IPS-NIHi7 (cell line): ENCODE data around the gene PRKAG2.

Experiments
- DNase-seq: peaks from one replicate; pipeline ENCODE4 v3.0.0; 2012; ENCODE audit warnings: mixed read lengths; ENCODE audit errors: extremely low spot score

Gene PRKAG2

DNA sequence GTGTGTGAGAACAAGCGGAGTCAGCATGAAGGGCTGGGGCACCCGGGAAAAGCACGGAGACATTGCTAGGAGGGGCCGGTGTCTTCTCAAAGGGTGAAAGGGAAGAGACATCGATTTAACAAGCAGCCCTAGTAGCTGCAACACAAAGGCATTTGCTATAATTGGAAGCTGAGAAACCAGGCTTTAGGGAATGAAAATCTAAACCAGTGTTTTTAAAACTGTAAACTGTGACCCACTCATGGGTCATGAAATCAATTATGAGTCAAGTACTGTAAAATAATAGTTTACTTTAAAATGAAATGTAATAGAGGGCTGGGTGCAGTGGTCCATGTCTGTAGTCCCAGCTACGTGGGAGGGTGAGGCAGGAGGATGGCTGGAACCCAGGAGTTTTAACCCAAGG, 228.5 kb downstream of the PRKAG2 start:
- DNase-seq: no peak

DNA sequence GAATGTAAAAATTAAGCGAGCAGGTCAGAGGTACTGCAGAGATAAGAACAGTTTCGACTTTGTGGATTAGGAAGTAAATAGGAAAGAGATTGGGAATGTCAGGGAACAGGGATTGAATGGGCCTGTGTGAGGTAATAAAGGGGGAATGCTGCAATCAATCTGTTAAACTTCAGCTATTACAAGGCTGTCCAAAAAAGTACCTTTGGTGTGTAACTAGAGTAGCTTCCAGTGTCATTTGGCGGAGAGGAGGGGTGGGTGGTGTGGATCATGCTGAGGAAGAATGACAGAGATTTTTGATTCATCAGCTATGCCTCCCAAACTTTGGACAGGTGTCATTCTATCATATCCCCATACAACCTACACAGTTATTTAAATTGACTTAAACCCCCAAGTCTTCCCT, 229.0 kb downstream of the PRKAG2 start:
- DNase-seq: no peak

DNA sequence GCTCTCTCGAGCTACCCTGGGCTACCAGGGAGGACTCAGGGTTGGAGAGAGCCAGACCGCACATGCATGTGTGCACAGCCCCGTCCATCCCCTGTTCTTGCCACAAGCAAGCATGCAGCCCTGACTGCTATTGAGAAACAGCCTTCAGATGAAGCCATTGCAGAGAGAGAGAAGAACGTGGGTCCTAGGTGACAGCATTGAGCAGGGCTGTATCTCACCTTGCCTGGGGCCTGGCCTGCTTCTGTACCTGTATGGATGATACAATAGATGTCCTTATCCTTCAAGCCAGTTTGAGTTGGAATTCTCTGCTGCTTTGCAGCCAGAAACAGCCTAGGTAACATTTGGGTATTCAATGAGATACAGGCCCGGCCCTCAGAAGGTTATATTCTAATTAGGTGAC, 229.9 kb downstream of the PRKAG2 start:
- no peak for DNase-seq

DNA sequence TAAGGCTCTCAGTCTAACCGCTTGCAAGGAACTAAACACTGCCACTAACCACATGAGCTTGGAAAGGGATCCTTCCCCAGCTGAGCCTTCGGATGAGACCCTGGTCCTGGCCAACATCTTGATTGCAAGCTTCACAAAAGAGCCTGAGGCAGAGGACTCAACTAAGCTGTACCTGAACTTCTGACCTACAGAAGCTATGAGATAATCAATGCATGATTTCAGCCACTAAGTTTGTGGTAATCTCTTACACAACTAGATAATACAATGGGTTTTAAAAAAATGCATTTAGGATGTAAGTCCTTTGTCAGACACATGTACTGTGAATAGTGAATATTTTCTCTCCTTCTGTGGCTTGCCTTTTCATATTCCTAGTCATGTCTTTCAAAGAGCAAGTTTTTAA, 231.6 kb downstream of the PRKAG2 start:
- DNase-seq: no peak

DNA sequence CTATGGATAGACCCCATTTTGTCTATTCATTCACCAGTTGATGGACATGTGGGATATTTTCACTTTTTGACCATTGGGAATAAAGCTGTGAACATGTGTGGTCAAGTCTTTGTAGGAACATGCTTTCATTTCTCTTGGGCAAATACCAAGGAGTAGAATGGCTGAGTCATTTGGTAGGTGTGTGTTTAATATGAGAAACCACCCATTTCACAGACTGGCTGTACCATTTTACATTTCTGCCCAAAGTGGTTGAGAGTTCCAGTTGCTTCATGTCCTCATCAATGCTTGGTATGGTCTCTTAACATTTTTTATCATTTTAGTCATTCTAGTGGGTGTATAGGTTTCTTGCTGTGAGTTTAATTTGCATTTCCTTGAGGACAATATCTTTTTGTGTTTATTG, 232.4 kb downstream of the PRKAG2 start:
- DNase-seq: no peak

DNA sequence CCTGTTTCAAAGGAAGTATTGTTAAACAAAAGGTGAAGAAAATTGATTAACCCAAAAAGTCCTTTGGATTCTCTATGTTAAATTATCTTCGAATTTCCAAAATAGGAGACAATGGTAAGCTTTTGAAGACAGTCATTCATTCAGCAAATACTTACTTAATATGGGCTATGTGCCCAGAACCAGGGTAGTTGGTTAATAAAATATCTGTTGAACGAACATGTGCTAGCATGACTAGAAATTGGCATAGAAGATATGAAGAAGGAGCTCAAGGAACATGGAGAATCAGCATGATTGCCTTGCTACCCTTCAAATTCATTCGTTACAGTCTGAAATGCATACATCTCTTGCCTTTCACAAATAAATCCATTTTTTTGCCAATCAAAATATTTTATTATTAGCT, 234.2 kb downstream of the PRKAG2 start:
- no peak for DNase-seq

DNA sequence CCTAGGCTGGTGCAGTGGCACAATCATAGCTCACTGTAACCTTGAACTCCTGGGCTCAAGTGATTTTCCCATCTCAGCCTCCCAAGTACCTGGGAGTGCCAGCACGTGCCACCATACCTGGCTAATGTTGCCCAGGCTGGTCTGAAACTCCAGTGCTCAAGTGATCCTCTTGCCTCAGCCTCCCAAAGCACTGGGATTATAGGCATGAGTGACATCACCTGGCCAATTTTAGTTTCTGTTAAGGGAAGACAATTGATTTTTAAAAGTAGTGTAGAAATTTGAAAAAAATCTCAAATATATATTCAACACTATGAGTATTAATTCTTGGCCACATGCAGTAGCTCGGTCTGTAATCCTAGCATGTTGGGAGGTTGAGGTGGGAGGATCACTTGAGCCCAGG, 235.3 kb downstream of the PRKAG2 start:
- no peak for DNase-seq

DNA sequence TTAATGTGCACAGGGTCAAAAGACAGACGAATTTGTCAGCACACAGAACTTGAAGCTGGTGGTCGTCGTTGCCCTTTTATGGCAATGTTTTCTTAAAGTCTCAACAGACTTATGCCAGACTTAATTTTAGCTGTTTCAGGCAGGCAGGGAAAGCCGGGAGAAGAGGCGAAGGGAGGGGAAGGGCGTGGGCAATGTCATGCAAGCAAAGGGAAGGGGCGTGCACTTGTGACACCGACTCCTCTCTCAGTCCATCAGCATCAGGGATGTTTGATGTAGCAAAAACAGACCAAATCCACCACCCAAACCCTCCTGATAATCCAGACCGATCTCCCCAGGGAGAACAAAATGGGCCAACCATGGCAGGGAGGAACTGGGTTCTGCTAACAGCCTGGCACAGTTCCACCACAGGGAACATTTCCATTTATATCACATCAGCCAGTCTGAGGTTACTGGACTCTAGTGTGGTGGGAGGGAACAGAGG, 239.1 kb downstream of the PRKAG2 start:
- DNase-seq: no peak

DNA sequence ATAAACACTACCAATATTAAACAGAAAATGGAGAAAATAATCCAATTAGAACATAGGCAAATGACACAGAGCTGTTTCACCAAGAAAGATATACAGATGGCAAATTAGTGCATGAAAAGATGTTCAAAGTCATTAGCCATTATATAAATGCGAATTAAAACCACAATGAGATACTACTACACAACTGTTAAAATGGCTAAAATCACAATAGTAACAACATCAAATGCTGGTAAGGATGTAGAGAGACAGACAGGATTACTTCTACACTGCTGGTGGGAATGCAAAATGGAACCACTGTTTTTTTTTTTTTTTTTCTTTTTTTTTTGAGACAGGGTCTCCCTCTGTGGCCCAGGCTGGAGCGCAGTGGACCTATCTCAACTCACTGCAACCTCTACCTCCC, 242.3 kb downstream of the PRKAG2 start:
- no peak for DNase-seq

DNA sequence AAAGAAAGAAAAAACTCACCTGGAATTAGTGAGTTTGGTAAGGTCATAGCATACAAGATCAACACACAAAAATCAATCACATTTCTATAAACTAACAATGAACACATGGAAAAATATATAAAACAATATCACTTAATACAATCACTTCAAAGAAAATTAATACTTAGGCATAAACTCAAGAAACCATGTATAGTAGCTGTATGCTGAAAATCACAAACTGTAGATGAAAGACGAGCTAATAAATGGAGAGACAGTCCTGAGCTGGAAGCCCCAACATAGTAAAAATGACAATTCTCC, 243.5 kb downstream of the PRKAG2 start:
- no peak for DNase-seq

DNA sequence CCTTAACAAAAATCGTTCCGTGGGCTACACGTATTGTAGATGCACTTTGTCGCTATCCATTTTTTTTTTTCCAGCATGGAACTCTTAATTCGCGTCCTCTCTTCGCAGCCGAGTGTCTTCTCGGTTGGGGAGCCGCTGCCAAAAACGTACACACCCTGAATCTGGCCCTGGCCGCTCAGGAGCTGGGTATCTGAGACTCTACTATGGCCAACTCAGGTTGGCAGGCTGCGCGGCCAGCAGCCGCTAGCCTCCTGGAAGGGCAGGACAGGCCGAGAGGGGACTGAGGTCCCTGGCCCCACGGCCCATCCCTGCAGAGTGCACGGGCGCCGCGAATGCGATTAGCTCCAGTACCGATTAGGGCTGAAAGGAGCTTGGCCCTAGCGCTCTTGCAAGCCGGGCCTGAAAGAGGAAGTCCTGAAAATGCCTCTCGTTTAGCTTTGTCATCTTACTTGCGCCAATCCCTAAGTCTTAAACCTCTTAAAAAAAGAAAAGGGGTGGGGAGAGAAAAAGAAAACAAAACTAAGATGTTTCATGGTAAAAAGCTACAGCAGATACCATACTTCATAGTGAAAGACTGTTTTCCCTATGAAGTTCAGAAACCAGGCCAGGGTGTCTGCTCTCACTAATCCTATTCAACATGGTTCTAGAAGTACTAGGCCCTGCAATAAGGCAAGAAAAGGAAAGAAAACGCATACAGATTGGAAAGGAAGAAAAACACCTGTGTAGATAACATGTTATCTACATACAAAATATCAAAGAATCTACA, 244.0 kb downstream of the PRKAG2 start:
- DNase-seq: peak; percentile 43

DNA sequence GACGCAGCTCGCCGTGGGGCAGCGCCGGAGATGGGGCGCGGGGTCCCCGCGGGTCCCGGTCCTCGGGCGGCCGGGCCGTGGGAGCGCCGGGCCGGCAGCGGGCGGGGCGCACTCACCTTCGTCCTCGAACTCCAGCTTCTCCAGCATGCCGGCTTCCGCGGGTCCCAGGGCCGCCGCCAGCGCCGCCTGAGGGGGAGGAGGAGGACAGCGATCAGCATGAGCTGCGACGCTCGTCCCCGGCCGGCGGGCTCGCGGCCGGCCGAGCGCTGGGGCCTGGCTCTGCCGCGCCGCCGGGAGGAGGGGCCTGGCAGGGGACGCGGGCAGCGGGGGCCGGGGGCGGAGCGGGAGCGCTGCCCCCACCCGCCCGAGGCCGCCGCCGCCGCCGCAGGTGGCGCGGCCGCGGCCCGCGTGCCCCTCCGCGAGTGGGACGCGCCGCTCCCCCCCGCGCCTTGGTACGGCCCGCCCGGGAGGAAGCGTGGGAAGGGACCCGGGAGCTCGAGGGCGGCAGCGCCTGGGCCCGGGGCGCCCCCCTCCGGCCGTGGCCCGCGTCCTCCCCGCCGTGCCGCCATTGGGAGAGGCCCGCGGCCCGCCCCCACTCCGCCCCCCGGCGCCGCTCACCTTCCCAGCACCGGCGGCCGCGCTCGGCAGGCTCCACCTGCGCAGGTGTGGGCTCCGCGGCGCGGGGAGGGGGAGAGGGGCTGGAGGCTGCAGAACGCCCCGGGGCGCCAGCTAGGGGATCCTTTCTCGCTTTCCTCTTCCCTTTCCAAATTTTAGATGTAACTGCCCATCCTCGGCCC, 244.8 kb downstream of the PRKAG2 start:
- peak; percentile 91 for DNase-seq

DNA sequence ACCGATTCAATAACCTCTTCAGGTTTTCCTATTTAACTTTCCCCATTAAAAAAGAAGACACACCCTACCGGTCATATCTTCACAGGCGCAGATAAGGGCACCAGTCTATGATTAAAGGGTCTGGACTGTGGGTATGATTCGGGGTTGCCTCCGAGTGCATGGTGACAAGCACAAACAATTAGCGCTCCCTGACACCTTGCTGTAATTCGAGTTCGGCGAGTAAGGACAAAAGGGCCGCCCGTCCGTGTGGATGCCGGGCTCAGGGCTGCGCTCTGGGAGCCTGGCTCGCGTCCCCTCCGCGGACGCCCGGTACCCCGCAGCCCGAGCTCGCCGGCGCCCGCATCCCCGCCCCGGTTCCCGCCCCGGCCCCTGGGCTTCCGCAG, 245.4 kb downstream of the PRKAG2 start:
- peak; percentile 39 for DNase-seq

DNA sequence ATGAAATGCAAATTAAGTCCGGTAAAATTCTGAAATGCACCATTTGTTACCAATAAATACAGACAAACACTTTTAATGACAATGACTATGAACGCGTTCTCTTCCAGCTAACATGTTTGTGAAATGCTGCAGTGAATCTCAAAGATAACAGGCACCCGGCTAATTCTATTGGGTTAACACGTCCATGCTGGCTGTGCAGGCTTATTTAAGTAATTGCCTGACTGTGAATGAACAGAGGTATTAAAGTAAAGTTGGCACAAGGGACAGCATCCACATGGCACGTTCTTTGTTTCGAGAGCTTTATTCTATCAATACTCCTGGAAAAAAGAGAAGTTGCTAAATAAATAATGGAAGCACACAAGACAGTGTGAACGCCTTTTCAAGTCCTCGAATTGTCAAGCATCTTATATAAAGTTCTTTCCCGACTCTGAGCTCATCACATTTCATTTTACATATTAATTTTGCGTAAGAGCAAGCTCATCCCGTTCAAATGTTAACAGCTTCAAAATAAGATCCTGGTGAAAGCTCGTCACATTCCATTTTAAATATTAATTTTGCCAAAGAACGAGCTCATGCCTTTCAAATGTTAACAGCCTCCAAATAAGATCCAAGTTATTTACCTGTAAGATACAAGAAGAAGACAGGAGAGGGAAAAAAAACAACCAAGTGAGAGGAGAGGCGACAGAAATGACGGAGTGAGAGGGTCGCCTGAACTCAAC, 245.9 kb downstream of the PRKAG2 start:
- DNase-seq: no peak

DNA sequence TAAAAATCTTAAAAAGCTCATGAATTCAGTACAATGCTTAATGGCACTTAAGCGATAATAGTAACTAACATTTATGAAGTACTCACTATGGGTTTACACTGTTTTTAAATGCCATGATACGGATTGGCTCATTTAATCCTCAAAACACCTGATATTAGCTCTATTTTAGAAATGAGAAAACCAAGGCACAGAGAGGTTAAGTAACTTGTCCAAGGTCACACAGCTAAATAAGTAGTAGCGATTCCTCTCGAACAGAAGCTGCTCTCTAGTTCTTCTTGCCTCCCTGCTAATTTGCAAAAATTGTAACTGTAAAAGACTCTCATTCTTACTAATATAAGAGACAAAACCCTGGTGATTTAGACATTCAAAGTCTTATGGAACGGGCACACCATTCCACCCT, 246.6 kb downstream of the PRKAG2 start:
- no peak for DNase-seq

DNA sequence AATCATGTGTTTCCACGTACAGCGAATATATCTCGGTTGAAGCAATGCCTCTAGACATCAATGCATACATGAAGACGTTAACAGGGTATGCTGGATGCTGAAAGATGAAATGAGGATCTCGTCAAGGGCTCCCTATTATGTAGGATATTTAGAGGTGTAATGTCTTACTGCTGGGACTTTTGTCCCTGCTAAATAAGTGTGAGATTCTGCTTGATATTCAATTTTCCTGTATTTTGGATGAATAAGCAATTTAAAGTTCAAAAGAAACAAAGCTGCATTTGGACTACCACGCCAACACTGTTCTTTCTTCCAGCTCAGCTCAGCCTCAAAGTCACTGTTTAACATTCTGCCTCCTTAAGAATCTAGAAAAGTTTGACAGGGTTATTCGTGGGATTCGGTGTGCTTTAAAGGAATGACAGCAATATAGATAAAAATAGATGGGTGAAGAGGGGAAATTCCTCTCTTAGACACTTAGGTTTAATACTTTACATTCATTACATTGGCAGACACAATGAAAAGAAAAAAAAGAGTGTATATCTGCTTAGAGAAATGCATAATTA, 247.1 kb downstream of the PRKAG2 start:
- no peak for DNase-seq

DNA sequence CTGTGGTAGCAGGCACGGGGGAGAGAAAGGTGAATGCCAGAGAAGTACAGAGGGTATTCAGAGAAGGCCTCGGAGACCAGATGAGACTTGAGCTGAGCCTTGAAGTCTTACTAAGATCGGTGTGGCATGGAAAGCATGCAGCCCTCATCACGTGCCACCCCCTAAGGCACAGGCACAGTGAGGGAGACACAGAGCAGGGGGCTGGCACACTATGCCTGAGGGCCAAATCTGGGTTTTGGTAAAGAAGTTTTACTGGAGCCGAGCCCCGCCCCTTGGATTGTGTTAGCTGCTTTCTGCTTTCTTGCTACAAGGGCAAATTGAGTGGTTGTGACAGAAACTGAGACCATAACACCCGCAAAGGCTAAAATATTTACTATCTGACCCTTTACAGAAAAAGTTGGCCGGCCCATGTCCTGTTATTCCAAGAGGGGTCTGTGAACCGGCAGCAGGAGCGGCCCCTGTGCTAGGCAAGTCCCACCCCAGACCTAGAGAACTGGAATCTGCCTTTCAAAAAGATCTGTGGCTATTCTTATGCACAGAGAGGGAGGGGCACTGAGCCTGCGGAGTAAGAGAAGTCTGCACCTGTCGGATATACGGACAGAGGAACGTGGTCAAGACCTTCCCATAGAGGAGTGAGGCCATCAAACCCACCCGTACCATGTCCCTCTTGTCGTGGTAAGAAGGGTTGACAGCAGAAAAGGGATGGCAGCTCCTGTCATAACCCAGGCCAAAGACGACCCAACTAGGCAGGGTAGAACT, 247.9 kb downstream of the PRKAG2 start:
- no peak for DNase-seq

DNA sequence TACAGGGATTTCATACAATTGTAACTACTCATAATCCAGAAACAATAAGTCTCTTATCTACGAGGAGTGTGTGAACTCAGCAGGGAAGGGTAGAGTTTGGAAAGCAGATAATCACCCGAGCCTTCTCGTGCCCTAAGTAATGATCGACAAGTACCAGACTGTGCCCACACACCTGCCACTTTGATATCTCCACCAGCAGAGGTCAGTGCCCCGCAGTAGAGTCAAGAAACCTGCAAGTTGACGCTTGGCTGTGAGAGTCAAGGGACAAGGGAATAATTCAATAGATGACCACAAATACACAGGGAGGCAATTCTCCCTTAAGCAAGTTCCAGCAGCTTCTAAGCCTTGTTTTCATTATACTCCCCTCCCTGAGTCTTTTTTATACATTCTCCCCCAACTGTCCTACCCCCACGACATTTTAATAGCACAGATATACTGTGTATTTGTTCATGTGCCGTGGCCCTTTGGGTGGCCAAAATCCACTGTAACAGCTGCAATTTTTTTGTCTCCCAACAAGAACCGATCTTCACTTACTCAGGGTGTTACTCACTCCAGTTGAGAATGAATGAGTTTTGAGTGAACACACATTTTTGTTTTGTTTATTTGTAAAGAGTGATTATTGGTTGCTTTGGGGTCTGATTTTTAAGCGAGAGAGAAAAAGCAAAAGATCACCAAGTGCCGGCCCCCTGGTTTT, 250.3 kb downstream of the PRKAG2 start:
- peak; percentile 69 for DNase-seq

DNA sequence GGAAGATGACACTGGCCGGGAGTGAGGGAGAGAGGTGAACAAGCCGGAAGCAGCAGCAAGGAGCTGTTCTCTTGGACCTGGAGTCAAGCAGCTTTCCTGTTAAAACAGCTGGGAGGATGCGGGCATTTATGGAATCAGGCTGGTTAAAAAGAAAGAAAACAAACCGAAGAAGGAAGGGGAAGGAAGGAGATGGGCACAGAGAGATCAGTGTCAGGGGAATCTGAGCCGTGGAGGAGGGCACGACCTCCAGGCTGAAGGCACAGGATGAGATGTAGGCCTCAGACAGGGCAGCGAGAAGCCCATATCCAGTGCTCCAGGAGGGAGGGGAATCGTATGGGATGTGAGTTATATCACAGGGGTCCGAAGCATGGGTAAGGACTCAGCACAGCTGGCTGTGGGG, 251.3 kb downstream of the PRKAG2 start:
- no peak for DNase-seq

DNA sequence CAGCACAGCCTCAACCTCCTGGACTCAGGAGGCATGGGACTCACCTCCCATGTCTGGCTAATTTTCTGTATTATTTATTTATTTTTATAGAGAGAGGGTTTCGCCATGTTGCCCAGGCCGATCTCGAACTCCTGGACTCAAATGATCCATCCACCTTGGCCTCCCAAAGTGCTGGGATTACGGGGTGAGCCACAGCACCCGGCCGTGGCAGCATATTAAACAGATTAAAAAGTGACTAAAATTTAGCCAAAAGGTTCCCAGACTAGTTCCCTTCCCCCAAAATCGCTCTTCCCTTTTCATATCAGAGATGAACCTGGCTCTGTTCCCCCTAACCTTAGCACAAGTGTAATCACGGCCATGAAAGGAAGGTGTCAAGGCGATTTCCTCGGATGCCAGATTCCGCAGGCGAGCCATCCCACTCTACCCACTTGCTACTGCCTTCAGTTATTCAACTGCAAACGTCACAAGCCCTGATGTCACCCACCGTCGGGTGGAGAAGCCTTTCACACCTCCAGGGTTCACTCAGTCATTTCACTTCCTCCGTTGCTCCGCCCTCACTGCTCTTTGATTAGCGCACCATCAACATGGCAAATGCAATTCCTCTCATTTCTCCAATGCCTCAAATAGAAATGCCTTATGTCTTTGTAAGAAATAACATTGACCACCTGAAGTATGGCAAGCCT, 252.5 kb downstream of the PRKAG2 start:
- no peak for DNase-seq

DNA sequence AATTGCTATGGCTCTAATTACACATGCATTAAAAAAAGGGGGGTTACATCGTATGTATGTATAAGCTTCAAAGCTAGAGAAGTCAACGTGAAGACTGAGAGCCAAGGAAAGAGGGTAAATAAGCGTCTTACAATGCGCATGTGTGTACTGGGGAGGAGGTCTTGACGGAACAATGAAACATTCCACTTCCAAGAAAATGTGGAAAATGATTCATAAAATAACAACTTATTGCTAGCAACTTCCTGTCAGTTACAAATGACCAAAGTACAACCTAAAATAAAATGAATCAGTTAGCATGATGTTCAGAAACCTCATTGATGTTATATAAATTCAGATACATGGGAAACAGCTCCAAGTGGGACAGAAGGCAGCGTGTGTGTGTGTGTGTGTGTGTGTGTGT, 253.1 kb downstream of the PRKAG2 start:
- DNase-seq: no peak
